ENCODE data around the gene CYB5B. TPM values are rescaled to one million over a fixed set of nuclear protein-coding genes. Genes with fewer than 3 reads are reported as not detected.

Gene CYB5B
- total and polyA plus RNA-seq, 5 donors from 2014 or later, result 52.7 to 213 (median 187) TPM

GRCh38 chr16:69496376-69496775, 72.0 kb downstream of the CYB5B start:
- Histone ChIP-seq H3K27ac (ENCODE audit: insufficient read depth, low read length, poor library complexity, severe bottlenecking) (no peak overlapping the region), H3K4me3 (ENCODE audit: low read depth, low read length) (no peak overlapping the region), H3K36me3 (ENCODE audit: control insufficient read depth, insufficient read depth, low read length) (no peaks in the 10 kb centered on the region), H3K27me3 (ENCODE audit: control insufficient read depth, insufficient read depth, low read length) (no peaks in the 10 kb centered on the region), H3K4me1 (ENCODE audit: control insufficient read depth, insufficient read depth, low read length, poor library complexity, severe bottlenecking) (no peaks in the 10 kb centered on the region), H3K9me3 (ENCODE audit: control insufficient read depth in 2 of 2, low read length in 2 of 2) (no peaks in the 10 kb centered on the region)
- no peak for DNase-seq
- no peak overlapping the region for H3K4me3 Mint-ChIP-seq
- no peak for ATAC-seq (ENCODE audit: low read depth in 2 of 2)
- no peaks in the 10 kb centered on the region for H3K36me3 Mint-ChIP-seq
- H3K4me1 Mint-ChIP-seq, result no peaks in the 10 kb centered on the region
- no peak overlapping the region for H3K27ac Mint-ChIP-seq
- H3K27me3 Mint-ChIP-seq, result no peaks in the 10 kb centered on the region
- peaks cover 0 to 2% (median 0%) of the 10 kb centered on the region in 7 donors for H3K9me3 Mint-ChIP-seq

- Mint-ChIP-seq H3K9me3 (peaks cover 0 to 2% (median 0%) of the 10 kb centered on the region in 7 donors), H3K27ac (no peak overlapping the region), H3K27me3 (no peaks in the 10 kb centered on the region), H3K4me3 (no peak overlapping the region), H3K4me1 (no peaks in the 10 kb centered on the region), H3K36me3 (no peaks in the 10 kb centered on the region)
- no peaks in the 10 kb centered on the region for H3K9me3 ChIP-seq (ENCODE audit: control insufficient read depth in 2 of 2, low read length in 2 of 2)
- no peak overlapping the region for H3K4me3 ChIP-seq (ENCODE audit: low read depth, low read length)
- no peak overlapping the region for H3K27ac ChIP-seq (ENCODE audit: insufficient read depth, low read length, poor library complexity, severe bottlenecking)
- no peaks in the 10 kb centered on the region for H3K4me1 ChIP-seq (ENCODE audit: control insufficient read depth, insufficient read depth, low read length, poor library complexity, severe bottlenecking)
- DNase-seq (no peak), ATAC-seq (ENCODE audit: low read depth in 2 of 2) (no peak)
- no peaks in the 10 kb centered on the region for H3K36me3 ChIP-seq (ENCODE audit: control insufficient read depth, insufficient read depth, low read length)
- H3K27me3 ChIP-seq (ENCODE audit: control insufficient read depth, insufficient read depth, low read length), result no peaks in the 10 kb centered on the region
Measured at GRCh38 chr16:69496896-69497295, 72.5 kb downstream of the CYB5B start.

GRCh38 chr16:69497876-69498596, 73.6 kb downstream of the CYB5B start:
- no peaks in the 10 kb centered on the region for H3K36me3 ChIP-seq (ENCODE audit: control insufficient read depth, insufficient read depth, low read length)
- H3K9me3 ChIP-seq (ENCODE audit: control insufficient read depth in 2 of 2, low read length in 2 of 2), result no peaks in the 10 kb centered on the region
- no peak for DNase-seq
- Mint-ChIP-seq H3K9me3 (peaks cover 0 to 2% (median 0%) of the 10 kb centered on the region in 7 donors), H3K4me3 (no peak overlapping the region), H3K4me1 (no peaks in the 10 kb centered on the region), H3K27me3 (no peaks in the 10 kb centered on the region), H3K27ac (peak overlapping the region in 1 of 3 donors; percentile 20), H3K36me3 (no peaks in the 10 kb centered on the region)
- no peak overlapping the region for H3K4me3 ChIP-seq (ENCODE audit: low read depth, low read length)
- H3K27ac ChIP-seq (ENCODE audit: insufficient read depth, low read length, poor library complexity, severe bottlenecking), result no peak overlapping the region
- H3K27me3 ChIP-seq (ENCODE audit: control insufficient read depth, insufficient read depth, low read length), result no peaks in the 10 kb centered on the region
- H3K4me1 ChIP-seq (ENCODE audit: control insufficient read depth, insufficient read depth, low read length, poor library complexity, severe bottlenecking), result no peaks in the 10 kb centered on the region
- ATAC-seq (ENCODE audit: low read depth in 2 of 2), result no peak

GRCh38 chr16:69498926-69499325, 74.5 kb downstream of the CYB5B start:
- H3K9me3 Mint-ChIP-seq, result peaks cover 0 to 2% (median 0%) of the 10 kb centered on the region in 7 donors
- H3K27ac ChIP-seq (ENCODE audit: insufficient read depth, low read length, poor library complexity, severe bottlenecking), result no peak overlapping the region

GRCh38 chr16:69499541-69500230, 75.3 kb downstream of the CYB5B start:
- no peak overlapping the region for H3K4me3 Mint-ChIP-seq
- DNase-seq (no peak), ATAC-seq (ENCODE audit: low read depth in 2 of 2) (no peak)
- peaks cover 0 to 2% (median 0%) of the 10 kb centered on the region in 7 donors for H3K9me3 Mint-ChIP-seq
- no peak overlapping the region for H3K27ac Mint-ChIP-seq
- H3K36me3 ChIP-seq (ENCODE audit: control insufficient read depth, insufficient read depth, low read length), result no peaks in the 10 kb centered on the region
- H3K27ac ChIP-seq (ENCODE audit: insufficient read depth, low read length, poor library complexity, severe bottlenecking), result no peak overlapping the region
- H3K4me1 Mint-ChIP-seq, result no peaks in the 10 kb centered on the region
- H3K36me3 Mint-ChIP-seq, result no peaks in the 10 kb centered on the region
- no peaks in the 10 kb centered on the region for H3K27me3 ChIP-seq (ENCODE audit: control insufficient read depth, insufficient read depth, low read length)
- no peaks in the 10 kb centered on the region for H3K27me3 Mint-ChIP-seq
- no peaks in the 10 kb centered on the region for H3K4me1 ChIP-seq (ENCODE audit: control insufficient read depth, insufficient read depth, low read length, poor library complexity, severe bottlenecking)
- no peak overlapping the region for H3K4me3 ChIP-seq (ENCODE audit: low read depth, low read length)
- no peaks in the 10 kb centered on the region for H3K9me3 ChIP-seq (ENCODE audit: control insufficient read depth in 2 of 2, low read length in 2 of 2)

More at GRCh38 chr16:69498926-69499325, 74.5 kb downstream of the CYB5B start:
- Mint-ChIP-seq H3K36me3 (no peaks in the 10 kb centered on the region), H3K27ac (no peak overlapping the region), H3K27me3 (no peaks in the 10 kb centered on the region), H3K4me1 (no peaks in the 10 kb centered on the region), H3K4me3 (no peak overlapping the region)
- DNase-seq, result no peak
- Histone ChIP-seq H3K27me3 (ENCODE audit: control insufficient read depth, insufficient read depth, low read length) (no peaks in the 10 kb centered on the region), H3K4me1 (ENCODE audit: control insufficient read depth, insufficient read depth, low read length, poor library complexity, severe bottlenecking) (no peaks in the 10 kb centered on the region), H3K36me3 (ENCODE audit: control insufficient read depth, insufficient read depth, low read length) (no peaks in the 10 kb centered on the region), H3K4me3 (ENCODE audit: low read depth, low read length) (no peak overlapping the region), H3K9me3 (ENCODE audit: control insufficient read depth in 2 of 2, low read length in 2 of 2) (no peaks in the 10 kb centered on the region)
- no peak for ATAC-seq (ENCODE audit: low read depth in 2 of 2)

GRCh38 chr16:69500496-69500895, 76.1 kb downstream of the CYB5B start:
- peaks cover 4% of the 10 kb centered on the region for H3K27me3 Mint-ChIP-seq
- no peak overlapping the region for H3K4me3 Mint-ChIP-seq
- no peaks in the 10 kb centered on the region for H3K4me1 Mint-ChIP-seq
- ATAC-seq (ENCODE audit: low read depth in 2 of 2) (no peak), DNase-seq (no peak)
- H3K27me3 ChIP-seq (ENCODE audit: control insufficient read depth, insufficient read depth, low read length), result no peaks in the 10 kb centered on the region
- no peak overlapping the region for H3K27ac Mint-ChIP-seq
- no peaks in the 10 kb centered on the region for H3K36me3 Mint-ChIP-seq
- no peak overlapping the region for H3K27ac ChIP-seq (ENCODE audit: insufficient read depth, low read length, poor library complexity, severe bottlenecking)
- no peaks in the 10 kb centered on the region for H3K36me3 ChIP-seq (ENCODE audit: control insufficient read depth, insufficient read depth, low read length)
- no peaks in the 10 kb centered on the region for H3K9me3 ChIP-seq (ENCODE audit: control insufficient read depth in 2 of 2, low read length in 2 of 2)
- no peaks in the 10 kb centered on the region for H3K4me1 ChIP-seq (ENCODE audit: control insufficient read depth, insufficient read depth, low read length, poor library complexity, severe bottlenecking)
- no peak overlapping the region for H3K4me3 ChIP-seq (ENCODE audit: low read depth, low read length)
- H3K9me3 Mint-ChIP-seq, result peaks cover 0 to 2% (median 0%) of the 10 kb centered on the region in 7 donors

GRCh38 chr16:69501956-69502745, 77.7 kb downstream of the CYB5B start:
- H3K27me3 Mint-ChIP-seq, result peaks cover 4% of the 10 kb centered on the region
- H3K36me3 Mint-ChIP-seq, result no peaks in the 10 kb centered on the region
- Histone ChIP-seq H3K9me3 (ENCODE audit: control insufficient read depth in 2 of 2, low read length in 2 of 2) (no peaks in the 10 kb centered on the region), H3K27ac (ENCODE audit: insufficient read depth, low read length, poor library complexity, severe bottlenecking) (no peak overlapping the region), H3K36me3 (ENCODE audit: control insufficient read depth, insufficient read depth, low read length) (no peaks in the 10 kb centered on the region), H3K4me3 (ENCODE audit: low read depth, low read length) (no peak overlapping the region), H3K27me3 (ENCODE audit: control insufficient read depth, insufficient read depth, low read length) (no peaks in the 10 kb centered on the region), H3K4me1 (ENCODE audit: control insufficient read depth, insufficient read depth, low read length, poor library complexity, severe bottlenecking) (no peaks in the 10 kb centered on the region)
- ATAC-seq (ENCODE audit: low read depth in 2 of 2) (no peak), DNase-seq (no peak)
- peaks cover 0 to 2% (median 0%) of the 10 kb centered on the region in 7 donors for H3K9me3 Mint-ChIP-seq
- no peak overlapping the region for H3K4me3 Mint-ChIP-seq
- no peaks in the 10 kb centered on the region for H3K4me1 Mint-ChIP-seq
- peak overlapping the region in 1 of 3 donors; percentile 6 for H3K27ac Mint-ChIP-seq
